K562 (cell line): ENCODE data around the gene RHOF. TPM values are rescaled to one million over a fixed set of nuclear protein-coding genes. Genes with fewer than 3 reads are reported as not detected.

Source experiments
- ARHGAP35 ChIP-seq: fragments of 450-650 bp; IDR thresholded peaks from 2 replicates; pipeline ENCODE4 v1.6.1; 2018; ENCODE audit not compliant: partially characterized antibody
- BRD9 ChIP-seq: fragments of 450-650 bp; IDR thresholded peaks from 2 replicates; pipeline ENCODE4 v1.6.1; 2018; ENCODE audit warnings: low read depth; ENCODE audit not compliant: partially characterized antibody
- HDAC2 ChIP-seq: fragments of 450-650 bp; IDR thresholded peaks from 2 replicates; pipeline ENCODE4 v1.6.1; 2016; ENCODE audit warnings: mild to moderate bottlenecking
- HIVEP1 ChIP-seq: fragments of 250-450 bp; sonication (Bioruptor Pico); IDR thresholded peaks from 2 replicates; pipeline ENCODE4 v1.4.0; 2020; ENCODE audit warnings: mild to moderate bottlenecking
- IFI16 ChIP-seq: fragments of 250-450 bp; sonication (Bioruptor Pico); IDR thresholded peaks from 2 replicates; pipeline ENCODE4 v2.1.2; 2022; ENCODE audit warnings: mild to moderate bottlenecking, inconsistent platforms
- MCM2 ChIP-seq: fragments of 450-650 bp; IDR thresholded peaks from 2 replicates; pipeline ENCODE4 v1.6.1; 2017; ENCODE audit warnings: low read depth, mild to moderate bottlenecking
- MCM5 ChIP-seq: fragments of 450-650 bp; IDR thresholded peaks from 2 replicates; pipeline ENCODE4 v1.6.1; 2016; ENCODE audit warnings: low read depth
- MCM7 ChIP-seq, 2 experiments: fragments of 450-650 bp; IDR thresholded peaks; 2 replicates each; pipeline ENCODE4 v1.6.1; 2016 to 2018
- MEIS2 ChIP-seq: fragments of 450-650 bp; IDR thresholded peaks from 2 replicates; pipeline ENCODE4 v1.6.1; 2014; ENCODE audit warnings: mild to moderate bottlenecking; ENCODE audit not compliant: partially characterized antibody
- MTA1 ChIP-seq: fragments of 450-650 bp; IDR thresholded peaks from 2 replicates; pipeline ENCODE4 v1.6.1; 2017; ENCODE audit warnings: borderline replicate concordance
- NEUROD1 ChIP-seq: fragments of 150-350 bp; IDR thresholded peaks from 2 replicates; pipeline ENCODE4 v1.6.1; 2014; ENCODE audit warnings: borderline replicate concordance, low read length, low read depth; ENCODE audit not compliant: partially characterized antibody
- OTX1 ChIP-seq: fragments of 450-650 bp; formaldehyde crosslinking; IDR thresholded peaks from 2 replicates; pipeline ENCODE4 v1.4.0; 2022; ENCODE audit warnings: mild to moderate bottlenecking
- SMAD3 ChIP-seq: fragments of 450-650 bp; formaldehyde crosslinking; conservative IDR thresholded peaks from 2 replicates; pipeline ENCODE4 v1.4.0; 2020; ENCODE audit warnings: mild to moderate bottlenecking
- SREBF2 ChIP-seq: sonication (generic); formaldehyde crosslinking; IDR thresholded peaks from 2 replicates; pipeline ENCODE4 v1.4.0; 2020; ENCODE audit warnings: mild to moderate bottlenecking, missing genetic modification reagents
- STAT5A ChIP-seq: IDR thresholded peaks from 2 replicates; pipeline ENCODE4 v1.6.1; 2012; ENCODE audit warnings: low read length, inconsistent platforms, borderline replicate concordance
- TBL1XR1 ChIP-seq, 2 experiments: IDR thresholded peaks; 2 replicates each; pipeline ENCODE4 v1.6.1; 2012; ENCODE audit warnings: improper control_type of control experiment in 2 of 2, low read length in 2 of 2, mild to moderate bottlenecking in 1 of 2
- VEZF1 ChIP-seq: fragments of 200-800 bp; sonication (Bioruptor generic); IDR thresholded peaks from 2 replicates; pipeline ENCODE4 v1.6.1; 2017; ENCODE audit warnings: missing genetic modification characterization, missing compliant biosample characterization
- ZFPM2 ChIP-seq: fragments of 250-450 bp; sonication (Bioruptor Pico); IDR thresholded peaks from 2 replicates; pipeline ENCODE4 v1.5.1; 2022; ENCODE audit warnings: mild to moderate bottlenecking
- ZNF263 ChIP-seq: sonication (generic); formaldehyde crosslinking; IDR thresholded peaks from 2 replicates; pipeline ENCODE4 v1.8.0; 2022; ENCODE audit warnings: mild to moderate bottlenecking, missing genetic modification reagents, borderline replicate concordance
- ZNF277 ChIP-seq: fragments of 250-450 bp; sonication (Bioruptor Pico); IDR thresholded peaks from 2 replicates; pipeline ENCODE4 v1.8.0; 2022; ENCODE audit warnings: inconsistent platforms, mild to moderate bottlenecking, moderate library complexity, borderline replicate concordance
- ZNF41 ChIP-seq: fragments of 250-450 bp; sonication (Bioruptor Pico); conservative IDR thresholded peaks from 2 replicates; pipeline ENCODE4 v1.4.0; 2020; ENCODE audit warnings: mild to moderate bottlenecking
- ZNF518B ChIP-seq: fragments of 250-450 bp; sonication (Bioruptor Pico); IDR thresholded peaks from 2 replicates; pipeline ENCODE4 v1.5.0; 2021; ENCODE audit warnings: mild to moderate bottlenecking, moderate library complexity
- ZNF699 ChIP-seq: fragments of 250-450 bp; sonication (Bioruptor Pico); IDR thresholded peaks from 2 replicates; pipeline ENCODE4 v1.8.0; 2021; ENCODE audit warnings: mild to moderate bottlenecking, moderate library complexity; ENCODE audit not compliant: insufficient replicate concordance
- ZNF76 ChIP-seq: fragments of 250-450 bp; sonication (Bioruptor Pico); IDR thresholded peaks from 2 replicates; pipeline ENCODE4 v1.4.0; 2020; ENCODE audit warnings: mild to moderate bottlenecking, moderate library complexity, borderline replicate concordance
- ZNF77 ChIP-seq: fragments of 250-450 bp; sonication (Bioruptor Pico); IDR thresholded peaks from 2 replicates; pipeline ENCODE4 v1.5.0; 2020
- polyA plus RNA-seq, 8 experiments: library from polyadenylated mRNA; depleted of rRNA in 4 of 8; stranded (reverse) in 5 of 8; unstranded in 3 of 8; fragments of >200 nt; fragmentation: Nextera tagmentation in 2 of 8; fragmentation: Illumina TruSeq in 1 of 8; extraction: Ambion mirVana in 2 of 8; extraction: Trizol in 1 of 8; gene quantifications; 2 replicates each; pipeline versions ENCODE4 v1.2.1 to v1.2.3, GENCODE V29; 2011 to 2014; ENCODE audit warnings: inconsistent platforms in 1 of 8, missing spikeins in 1 of 8
- total RNA-seq, 7 experiments: library from RNA; depleted of rRNA in 6 of 7; stranded (reverse); fragments of >200 nt in 6 of 7; fragmentation: Illumina TruSeq in 2 of 7; extraction: Trizol in 2 of 7; gene quantifications; 2 replicates each; pipeline versions ENCODE4 v1.2.1 to v1.2.3, GENCODE V29; 2011 to 2021; ENCODE audit warnings: low replicate concordance in 1 of 7

Gene RHOF
- total and polyA plus RNA-seq, 9 of the 15 experiments (the other 6 are each of a cell fraction or from before 2014, with no cell fraction given) = 0.13 to 10.1 (median 4.0) TPM

GRCh38 chr12:121802843-121803698 is 9.6 kb upstream of the RHOF start (continued):
- TF ChIP-seq ZNF518B (CRISPR knock-in tag) (no peak), HDAC2 (peak; percentile 51; the same call in 1 of the 2 replicates), MCM2 (no peak), VEZF1 (CRISPR knock-in tag) (peak; percentile 93), ZNF41 (CRISPR knock-in tag) (no peak), IFI16 (CRISPR knock-in tag) (no peak), BRD9 (peak; percentile 59), MTA1 (no peak), MCM7 (IDR thresholded peaks at IDR 0.05) (no peak), ZFPM2 (CRISPR knock-in tag) (no peak), ZNF699 (CRISPR knock-in tag) (no peak), ZNF263 (CRISPR knock-in tag) (peak; percentile 77; the same call in 1 of the 2 replicates), STAT5A (no peak), TBL1XR1 (IDR thresholded peaks at IDR 0.05; ENCODE audit: low read length in 2 of 2) (no peak), ARHGAP35 (no peak), MCM5 (no peak), SMAD3 (CRISPR knock-in tag) (no peak), NEUROD1 (no peak), ZNF76 (CRISPR knock-in tag) (0 out of 2 replicates have a peak, but pooled peaks have one; percentile 4), ZNF77 (CRISPR knock-in tag) (no peak), HIVEP1 (CRISPR knock-in tag) (no peak), MEIS2 (peak; percentile 70), OTX1 (CRISPR knock-in tag) (peak; percentile 54), SREBF2 (CRISPR knock-in tag) (no peak), ZNF277 (CRISPR knock-in tag) (no peak)
